Measurements from ENCODE around the gene EYA2.

Gene EYA2

GRCh38 chr20:47013606-47014005 is 119.0 kb downstream of the EYA2 start:
- DNase-seq: no peak

GRCh38 chr20:47016068-47016664 is 121.5 kb downstream of the EYA2 start:
- no peak for DNase-seq

GRCh38 chr20:47018381-47018780 is 123.7 kb downstream of the EYA2 start:
- no peak for DNase-seq

GRCh38 chr20:47019121-47019824 is 124.6 kb downstream of the EYA2 start:
- no peak for DNase-seq

- no peak for DNase-seq
Observed at GRCh38 chr20:47020231-47020630, 125.6 kb downstream of the EYA2 start.

- no peak for DNase-seq
Observed at GRCh38 chr20:47021850-47022249, 127.2 kb downstream of the EYA2 start.

- no peak for DNase-seq
Observed at GRCh38 chr20:47024461-47024937, 129.9 kb downstream of the EYA2 start.

- no peak for DNase-seq
Observed at GRCh38 chr20:47027042-47027441, 132.4 kb downstream of the EYA2 start.

GRCh38 chr20:47027456-47027855 is 132.8 kb downstream of the EYA2 start:
- DNase-seq: no peak

GRCh38 chr20:47028487-47028886 is 133.8 kb downstream of the EYA2 start:
- DNase-seq: no peak

- no peak for DNase-seq
Observed at GRCh38 chr20:47029845-47030244, 135.2 kb downstream of the EYA2 start.

- no peak for DNase-seq
Observed at GRCh38 chr20:47030271-47030810, 135.7 kb downstream of the EYA2 start.

- DNase-seq: no peak
Observed at GRCh38 chr20:47031004-47031403, 136.4 kb downstream of the EYA2 start.

- DNase-seq: peak; percentile 59
Observed at GRCh38 chr20:47031821-47032220, 137.2 kb downstream of the EYA2 start.

- no peak for DNase-seq
Observed at GRCh38 chr20:47032933-47033578, 138.4 kb downstream of the EYA2 start.

GRCh38 chr20:47033665-47034064 is 139.0 kb downstream of the EYA2 start:
- no peak for DNase-seq

- DNase-seq: no peak
Observed at GRCh38 chr20:47035026-47035590, 140.5 kb downstream of the EYA2 start.

- DNase-seq: no peak
Observed at GRCh38 chr20:47036091-47036870, 141.6 kb downstream of the EYA2 start.

- no peak for DNase-seq
Observed at GRCh38 chr20:47038566-47039560, 144.2 kb downstream of the EYA2 start.

GRCh38 chr20:47040506-47041125 is 146.0 kb downstream of the EYA2 start:
- peak; percentile 75 for DNase-seq

GRCh38 chr20:47041396-47041899 is 146.8 kb downstream of the EYA2 start:
- no peak for DNase-seq
